ENCODE results near the gene TMEM108. TPM values are rescaled to one million over a fixed set of nuclear protein-coding genes. Genes with fewer than 3 reads are reported as not detected.

Gene TMEM108
- total and polyA plus RNA-seq, 3 donors from 2014 or later: 13.9 to 44.3 (median 16.1) TPM

- Histone ChIP-seq H3K4me1 (peaks cover 8% of the 10 kb centered on the region), H3K36me3 (ENCODE audit: low read depth, missing control alignments) (no peaks in the 10 kb centered on the region), H3K27me3 (no peaks in the 10 kb centered on the region), H3K9me3 (no peaks in the 10 kb centered on the region), H3K27ac (no peak overlapping the region), H3K4me3 (no peak overlapping the region)
- WGBS, 2 donors: 73 to 76% methylated on average over 2 of the region's 2 CpGs
- DNase-seq: peak; percentile 20
- TF ChIP-seq CTCF (IDR thresholded peaks at IDR 0.05) (no peak), POLR2A (IDR thresholded peaks at IDR 0.05) (no peak)
- intact Hi-C loops (cut with DNase I; ENCODE audit: low total_unique reads): no loop called here
Observed at GRCh38 chr3:133213937-133214336, 175.7 kb downstream of the TMEM108 start.

- H3K9me3 ChIP-seq: no peaks in the 10 kb centered on the region
- intact Hi-C loops (cut with DNase I; ENCODE audit: low total_unique reads): no loop called here
- no peak overlapping the region for H3K27ac ChIP-seq
- no peak overlapping the region for H3K4me3 ChIP-seq
- no peaks in the 10 kb centered on the region for H3K36me3 ChIP-seq (ENCODE audit: low read depth, missing control alignments)
- no peaks in the 10 kb centered on the region for H3K27me3 ChIP-seq
- no peak for DNase-seq
- H3K4me1 ChIP-seq: no peaks in the 10 kb centered on the region
- TF ChIP-seq POLR2A (IDR thresholded peaks at IDR 0.05): no peak
- no peak for TF ChIP-seq CTCF (IDR thresholded peaks at IDR 0.05)
- 62 to 92% methylated on average over 3 of the region's 3 CpGs for WGBS, 2 donors
Observed at GRCh38 chr3:133227813-133228212, 189.6 kb downstream of the TMEM108 start.

- no peak overlapping the region for H3K4me3 ChIP-seq
- H3K27ac ChIP-seq: no peak overlapping the region
- no peaks in the 10 kb centered on the region for H3K27me3 ChIP-seq
- H3K4me1 ChIP-seq: no peaks in the 10 kb centered on the region
- 54 to 63% methylated on average over 4 of the region's 4 CpGs for WGBS, 2 donors
- TF ChIP-seq POLR2A (IDR thresholded peaks at IDR 0.05): no peak
- no peak for TF ChIP-seq CTCF (IDR thresholded peaks at IDR 0.05)
- no peaks in the 10 kb centered on the region for H3K9me3 ChIP-seq
- no peak for DNase-seq
- intact Hi-C loops (cut with DNase I; ENCODE audit: low total_unique reads): no loop called here
- H3K36me3 ChIP-seq (ENCODE audit: low read depth, missing control alignments): no peaks in the 10 kb centered on the region
Observed at GRCh38 chr3:133230195-133230594, 192.0 kb downstream of the TMEM108 start.

GRCh38 chr3:133236901-133237300 is 198.7 kb downstream of the TMEM108 start:
- intact Hi-C loops (cut with DNase I; ENCODE audit: low total_unique reads): no loop called here
- H3K36me3 ChIP-seq (ENCODE audit: low read depth, missing control alignments): no peaks in the 10 kb centered on the region
- no peak for TF ChIP-seq CTCF (IDR thresholded peaks at IDR 0.05)
- 93 to 97% methylated on average over 1 of the region's 1 CpG for WGBS, 2 donors
- no peak overlapping the region for H3K4me3 ChIP-seq
- no peak overlapping the region for H3K27ac ChIP-seq
- no peaks in the 10 kb centered on the region for H3K9me3 ChIP-seq
- no peaks in the 10 kb centered on the region for H3K27me3 ChIP-seq
- no peak for DNase-seq
- H3K4me1 ChIP-seq: no peaks in the 10 kb centered on the region

- H3K36me3 ChIP-seq (ENCODE audit: low read depth, missing control alignments): no peaks in the 10 kb centered on the region
- H3K9me3 ChIP-seq: no peaks in the 10 kb centered on the region
- H3K4me3 ChIP-seq: no peak overlapping the region
- H3K27ac ChIP-seq: no peak overlapping the region
- no peaks in the 10 kb centered on the region for H3K27me3 ChIP-seq
- TF ChIP-seq CTCF (IDR thresholded peaks at IDR 0.05) (no peak), POLR2A (IDR thresholded peaks at IDR 0.05) (no peak)
- DNase-seq: no peak
- H3K4me1 ChIP-seq: no peaks in the 10 kb centered on the region
- intact Hi-C loops (cut with DNase I; ENCODE audit: low total_unique reads): no loop called here
Observed at GRCh38 chr3:133237380-133237779, 199.2 kb downstream of the TMEM108 start.
